Endodermal cell (in vitro differentiated cells): Measurements from ENCODE around the gene MSGN1. TPM values are rescaled to one million over a fixed set of nuclear protein-coding genes. Genes with fewer than 3 reads are reported as not detected.

Experiments used
- DNase-seq: peaks from one replicate; pipeline ENCODE4 v3.0.0-alpha.2; 2017
- H3K27ac ChIP-seq: 2 replicates; pipeline ENCODE4 v1.5.1; 2013; ENCODE audit warnings: mild to moderate bottlenecking, low read depth, low read length, moderate library complexity
- H3K27me3 ChIP-seq: 2 replicates; pipeline ENCODE4 v1.6.1; 2013; ENCODE audit warnings: mild to moderate bottlenecking, low read length, moderate library complexity; ENCODE audit not compliant: insufficient read depth, control insufficient read depth, poor library complexity, severe bottlenecking
- H3K36me3 ChIP-seq: 2 replicates; pipeline ENCODE4 v1.7.0; 2013; ENCODE audit warnings: mild to moderate bottlenecking, low read length, moderate library complexity; ENCODE audit not compliant: control insufficient read depth, insufficient read depth
- H3K4me1 ChIP-seq: one replicate; pipeline ENCODE4 v1.7.0; 2013; ENCODE audit warnings: low read length; ENCODE audit not compliant: control insufficient read depth, insufficient read depth
- H3K4me3 ChIP-seq: 2 replicates; pipeline ENCODE4 v1.5.1; 2013; ENCODE audit warnings: mild to moderate bottlenecking, low read length, moderate library complexity
- H3K9ac ChIP-seq: 2 replicates; pipeline ENCODE4 v1.6.1; 2013; ENCODE audit warnings: mild to moderate bottlenecking, low read length, moderate library complexity; ENCODE audit not compliant: poor library complexity, severe bottlenecking; ENCODE audit errors: extremely low read depth
- H3K9me3 ChIP-seq: 2 replicates; pipeline ENCODE4 v1.6.1; 2013; ENCODE audit warnings: mild to moderate bottlenecking, low read length, moderate library complexity; ENCODE audit not compliant: control insufficient read depth
- H3K27ac Mint-ChIP-seq: 2 replicates; pipeline ENCODE4 v1.8.0; 2020; ENCODE audit warnings: mixed read lengths
- H3K27me3 Mint-ChIP-seq: 2 replicates; pipeline ENCODE4 v1.8.0; 2021; ENCODE audit warnings: mild to moderate bottlenecking, mixed read lengths; ENCODE audit not compliant: insufficient read depth
- H3K36me3 Mint-ChIP-seq: 2 replicates; pipeline ENCODE4 v1.8.0; 2020; ENCODE audit warnings: low read depth, mixed read lengths
- H3K4me1 Mint-ChIP-seq: 2 replicates; pipeline ENCODE4 v1.8.0; 2020; ENCODE audit warnings: mixed read lengths
- H3K4me3 Mint-ChIP-seq: 2 replicates; pipeline ENCODE4 v1.8.0; 2020; ENCODE audit warnings: mild to moderate bottlenecking, moderate library complexity, mixed read lengths
- H3K9me3 Mint-ChIP-seq: 2 replicates; pipeline ENCODE4 v1.8.0; 2020; ENCODE audit warnings: mild to moderate bottlenecking, mixed read lengths
- WGBS, 2 experiments: methylation state at CpG; one replicate each; pipeline versions ENCODE4 v1.1.5 to v1.1.7; 2013; ENCODE audit warnings: missing lambda C conversion rate in 2 of 2, mixed read lengths in 1 of 2; ENCODE audit not compliant: insufficient coverage in 1 of 2, insufficient read length in 1 of 2; 5-methylcytosine and 5-hydroxymethylcytosine counted together
- total RNA-seq, 2 donors: library from RNA; stranded (reverse); fragmentation: NEBNext Ultra II Directional in 1 of 2; extraction: Animal tissue kit (Norgen Biotek cat#: 25700) in 1 of 2; gene quantifications; 2 replicates in 1 of 2; 3 replicates in 1 of 2; pipeline ENCODE4 v1.2.1, GENCODE V29; 2021
- TF ChIP-seq, protein P1 (sequence below): fragments of 200-600 bp; sonication (generic); conservative IDR thresholded peaks from 2 replicates; pipeline ENCODE4 v1.5.0; 2021; ENCODE audit warnings: antibody characterized with exemption, mild to moderate bottlenecking

The MSGN1 gene
- total RNA-seq, 2 donors from 2014 or later, result not detected

DNA sequence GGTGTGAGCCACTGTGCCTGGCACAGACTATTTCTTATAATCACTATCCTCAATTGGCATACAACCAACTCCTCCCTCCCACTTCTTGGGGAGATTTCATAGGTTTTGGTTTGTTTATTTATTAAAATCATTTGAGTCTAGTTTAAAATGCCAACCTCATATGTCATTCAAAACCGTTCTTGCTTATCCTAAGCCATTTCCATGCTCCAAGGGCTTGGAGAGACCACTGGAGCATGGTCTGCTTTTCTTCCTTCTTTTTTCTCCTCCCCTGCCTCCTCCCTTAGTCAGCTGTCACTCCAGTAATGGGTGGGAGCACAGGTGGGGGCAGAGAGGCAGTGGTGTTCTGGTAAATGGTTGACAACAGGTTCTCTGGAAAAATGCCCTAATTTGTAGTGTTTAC lies 41.8 kb downstream of the MSGN1 start:
- Mint-ChIP-seq H3K9me3 (no peaks in the 10 kb centered on the region), H3K27me3 (peaks cover 8% of the 10 kb centered on the region), H3K4me3 (no peak overlapping the region), H3K4me1 (peaks cover 9% of the 10 kb centered on the region), H3K36me3 (no peaks in the 10 kb centered on the region), H3K27ac (no peak overlapping the region)
- Histone ChIP-seq H3K4me1 (no peaks in the 10 kb centered on the region), H3K9ac (no peak overlapping the region), H3K9me3 (no peaks in the 10 kb centered on the region), H3K27ac (no peak overlapping the region), H3K4me3 (no peak overlapping the region), H3K27me3 (peaks cover 8% of the 10 kb centered on the region), H3K36me3 (no peaks in the 10 kb centered on the region)
- DNase-seq, result no peak
- TF ChIP-seq, protein P1, sequence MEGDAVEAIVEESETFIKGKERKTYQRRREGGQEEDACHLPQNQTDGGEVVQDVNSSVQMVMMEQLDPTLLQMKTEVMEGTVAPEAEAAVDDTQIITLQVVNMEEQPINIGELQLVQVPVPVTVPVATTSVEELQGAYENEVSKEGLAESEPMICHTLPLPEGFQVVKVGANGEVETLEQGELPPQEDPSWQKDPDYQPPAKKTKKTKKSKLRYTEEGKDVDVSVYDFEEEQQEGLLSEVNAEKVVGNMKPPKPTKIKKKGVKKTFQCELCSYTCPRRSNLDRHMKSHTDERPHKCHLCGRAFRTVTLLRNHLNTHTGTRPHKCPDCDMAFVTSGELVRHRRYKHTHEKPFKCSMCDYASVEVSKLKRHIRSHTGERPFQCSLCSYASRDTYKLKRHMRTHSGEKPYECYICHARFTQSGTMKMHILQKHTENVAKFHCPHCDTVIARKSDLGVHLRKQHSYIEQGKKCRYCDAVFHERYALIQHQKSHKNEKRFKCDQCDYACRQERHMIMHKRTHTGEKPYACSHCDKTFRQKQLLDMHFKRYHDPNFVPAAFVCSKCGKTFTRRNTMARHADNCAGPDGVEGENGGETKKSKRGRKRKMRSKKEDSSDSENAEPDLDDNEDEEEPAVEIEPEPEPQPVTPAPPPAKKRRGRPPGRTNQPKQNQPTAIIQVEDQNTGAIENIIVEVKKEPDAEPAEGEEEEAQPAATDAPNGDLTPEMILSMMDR, result no peak
- WGBS, 2 experiments, result 100% methylated on average over 1 of the region's 1 CpG; no CpG with 5 or more reads in 1 of the 2 experiments

DNA sequence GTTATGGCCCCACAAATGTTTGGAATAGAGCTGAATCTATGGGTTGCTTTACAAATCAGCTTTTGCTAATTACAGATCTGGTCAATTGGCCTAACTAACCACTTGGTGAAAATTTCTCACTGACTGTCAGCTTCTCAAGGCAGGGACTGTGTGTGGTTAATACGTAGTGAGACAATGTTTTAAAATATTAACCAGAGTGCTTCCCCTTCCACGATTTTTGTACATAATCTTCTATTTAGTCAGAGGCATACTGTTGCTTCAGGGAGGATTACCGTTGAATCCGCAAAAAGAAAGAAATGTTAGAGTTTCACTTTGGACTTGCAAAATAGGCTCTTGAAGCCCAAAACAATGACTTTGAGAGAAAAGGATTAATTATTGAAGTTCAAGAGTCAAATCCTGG lies 47.3 kb downstream of the MSGN1 start:
- WGBS, 2 experiments, result 67 to 100% methylated on average over 2 to 4 of the region's 4 CpGs

DNA sequence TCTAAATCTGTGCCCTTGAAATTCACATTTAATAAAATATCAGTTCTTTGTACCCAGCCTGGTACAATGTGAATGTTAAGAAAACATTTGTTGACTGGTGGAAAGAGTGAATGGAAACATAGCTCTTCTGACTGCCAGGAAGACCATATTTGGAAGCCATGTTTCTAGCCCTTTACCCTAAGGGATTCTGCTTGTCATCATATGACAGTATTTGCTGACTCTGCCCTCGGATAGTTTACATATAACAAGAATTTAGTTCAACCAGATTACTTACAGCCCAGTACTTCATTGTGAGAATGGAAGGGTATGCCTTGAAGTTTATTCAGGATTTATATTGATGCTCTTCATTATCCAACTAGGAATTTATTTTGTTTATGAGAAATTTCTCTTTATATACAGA lies 48.4 kb downstream of the MSGN1 start:
- H3K9ac ChIP-seq, result no peak overlapping the region
- no peaks in the 10 kb centered on the region for H3K9me3 Mint-ChIP-seq
- DNase-seq, result no peak

More for the DNA sequence above, 47.3 kb downstream of the MSGN1 start:
- Histone ChIP-seq H3K4me1 (no peaks in the 10 kb centered on the region), H3K27ac (no peak overlapping the region), H3K9ac (no peak overlapping the region), H3K9me3 (no peaks in the 10 kb centered on the region), H3K27me3 (no peaks in the 10 kb centered on the region), H3K4me3 (no peak overlapping the region), H3K36me3 (no peaks in the 10 kb centered on the region)
- Mint-ChIP-seq H3K9me3 (no peaks in the 10 kb centered on the region), H3K27ac (no peak overlapping the region), H3K4me3 (no peak overlapping the region), H3K4me1 (peaks cover 1% of the 10 kb centered on the region), H3K36me3 (no peaks in the 10 kb centered on the region), H3K27me3 (peaks cover 3% of the 10 kb centered on the region)
- TF ChIP-seq, protein P1, result no peak
- no peak for DNase-seq

More for the DNA sequence above, 48.4 kb downstream of the MSGN1 start:
- H3K36me3 Mint-ChIP-seq, result no peaks in the 10 kb centered on the region
- Histone ChIP-seq H3K36me3 (no peaks in the 10 kb centered on the region), H3K9me3 (no peaks in the 10 kb centered on the region), H3K4me3 (no peak overlapping the region), H3K4me1 (no peaks in the 10 kb centered on the region), H3K27me3 (no peaks in the 10 kb centered on the region), H3K27ac (no peak overlapping the region)
- peaks cover 3% of the 10 kb centered on the region for H3K27me3 Mint-ChIP-seq
- no peak overlapping the region for H3K4me3 Mint-ChIP-seq
- TF ChIP-seq, protein P1, result no peak
- 91% methylated on average over 1 of the region's 1 CpG; no CpG with 5 or more reads in 1 of the 2 experiments for WGBS, 2 experiments
- peaks cover 1% of the 10 kb centered on the region for H3K4me1 Mint-ChIP-seq
- H3K27ac Mint-ChIP-seq, result no peak overlapping the region
